ENCODE results near the gene STAU1. TPM values are rescaled to one million over a fixed set of nuclear protein-coding genes. Genes with fewer than 3 reads are reported as not detected.

STAU1 gene, protein sequence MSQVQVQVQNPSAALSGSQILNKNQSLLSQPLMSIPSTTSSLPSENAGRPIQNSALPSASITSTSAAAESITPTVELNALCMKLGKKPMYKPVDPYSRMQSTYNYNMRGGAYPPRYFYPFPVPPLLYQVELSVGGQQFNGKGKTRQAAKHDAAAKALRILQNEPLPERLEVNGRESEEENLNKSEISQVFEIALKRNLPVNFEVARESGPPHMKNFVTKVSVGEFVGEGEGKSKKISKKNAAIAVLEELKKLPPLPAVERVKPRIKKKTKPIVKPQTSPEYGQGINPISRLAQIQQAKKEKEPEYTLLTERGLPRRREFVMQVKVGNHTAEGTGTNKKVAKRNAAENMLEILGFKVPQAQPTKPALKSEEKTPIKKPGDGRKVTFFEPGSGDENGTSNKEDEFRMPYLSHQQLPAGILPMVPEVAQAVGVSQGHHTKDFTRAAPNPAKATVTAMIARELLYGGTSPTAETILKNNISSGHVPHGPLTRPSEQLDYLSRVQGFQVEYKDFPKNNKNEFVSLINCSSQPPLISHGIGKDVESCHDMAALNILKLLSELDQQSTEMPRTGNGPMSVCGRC
- total RNA-seq = 55.8 TPM

DNA sequence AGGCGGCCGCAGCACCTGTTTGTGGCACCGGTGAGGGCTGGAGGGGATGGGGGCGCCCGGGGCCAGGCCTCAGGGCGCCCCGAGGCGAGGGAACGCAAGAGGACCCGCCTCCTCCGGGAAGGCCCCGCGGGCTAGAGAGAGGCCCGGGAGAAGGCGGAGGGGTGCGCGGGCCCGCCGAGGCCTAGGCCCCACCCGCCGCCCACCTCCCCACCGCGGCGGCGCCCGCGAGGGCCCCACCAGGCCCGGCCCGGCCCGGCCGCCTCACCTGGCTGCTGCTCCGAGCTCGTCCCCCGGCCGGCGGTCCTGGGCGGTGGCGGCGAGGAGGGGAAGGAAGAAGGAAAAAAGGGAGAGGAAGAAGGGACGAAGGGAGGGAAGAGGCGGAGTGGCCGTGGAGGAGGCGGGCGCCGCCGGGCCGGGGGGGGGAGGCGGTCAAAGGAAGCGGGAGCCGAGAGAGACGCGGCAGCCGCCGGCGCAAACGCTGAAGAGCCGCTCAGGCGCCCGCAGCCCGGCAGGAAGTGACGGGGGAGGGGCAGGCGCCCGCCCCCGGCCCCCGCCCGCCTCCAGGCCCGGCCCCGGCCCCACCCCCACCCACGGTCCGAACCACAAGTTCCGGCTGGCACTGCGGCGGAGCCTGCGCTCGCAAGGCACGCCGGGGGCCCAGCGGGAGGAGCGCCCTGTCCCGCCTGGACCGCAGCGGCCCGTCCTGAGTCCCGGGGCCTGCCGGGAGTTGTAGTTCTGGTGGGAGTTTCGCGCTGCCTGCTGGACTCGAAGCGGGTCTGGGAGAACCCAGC is at the start of gene STAU1:
Gene STAU1, minus strand, starts transcription at position 484 of the 791 bp plus-strand sequence. CDS start 22,133 bp downstream, outside the sequence.
- peak; percentile 98 for ATAC-seq

DNA sequence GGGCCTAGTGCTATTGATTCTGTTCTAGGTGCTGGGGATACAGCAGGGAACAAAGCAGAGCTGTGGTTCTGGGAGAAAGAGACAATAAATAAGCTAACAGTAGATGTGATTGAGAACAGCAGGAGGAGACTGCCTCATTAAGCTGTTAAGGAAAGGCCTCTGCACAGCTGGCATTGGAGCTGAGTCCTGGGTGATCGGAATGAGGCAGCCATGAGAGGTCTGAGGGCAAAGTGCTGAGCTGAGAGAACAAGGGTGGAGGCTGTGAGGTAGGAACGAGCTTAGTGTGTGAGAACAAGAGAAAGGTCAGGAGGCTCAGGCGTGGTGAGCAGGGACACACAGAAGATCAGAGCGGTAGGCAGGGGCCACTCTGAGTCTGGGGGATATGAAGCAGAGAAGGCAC is 49.4 kb upstream of the STAU1 start:
- no peak for ATAC-seq

DNA sequence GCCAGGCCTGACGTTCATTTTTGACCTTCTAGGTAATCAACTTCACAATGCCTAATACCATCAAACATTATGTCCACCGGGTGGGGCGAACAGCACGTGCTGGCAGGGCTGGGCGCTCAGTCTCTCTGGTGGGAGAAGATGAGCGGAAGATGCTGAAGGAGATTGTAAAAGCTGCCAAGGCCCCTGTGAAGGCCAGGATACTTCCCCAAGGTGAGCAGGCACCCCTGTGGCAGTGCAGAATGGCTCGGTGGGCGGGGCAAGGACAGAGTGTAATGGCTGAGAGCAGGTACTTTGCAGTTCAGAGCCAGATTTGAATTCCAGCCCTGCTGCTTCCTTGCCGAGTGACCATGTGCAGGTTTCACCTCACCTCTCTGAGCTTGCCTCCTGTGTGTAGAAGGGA is 48.2 kb upstream of the STAU1 start:
- ATAC-seq = no peak

DNA sequence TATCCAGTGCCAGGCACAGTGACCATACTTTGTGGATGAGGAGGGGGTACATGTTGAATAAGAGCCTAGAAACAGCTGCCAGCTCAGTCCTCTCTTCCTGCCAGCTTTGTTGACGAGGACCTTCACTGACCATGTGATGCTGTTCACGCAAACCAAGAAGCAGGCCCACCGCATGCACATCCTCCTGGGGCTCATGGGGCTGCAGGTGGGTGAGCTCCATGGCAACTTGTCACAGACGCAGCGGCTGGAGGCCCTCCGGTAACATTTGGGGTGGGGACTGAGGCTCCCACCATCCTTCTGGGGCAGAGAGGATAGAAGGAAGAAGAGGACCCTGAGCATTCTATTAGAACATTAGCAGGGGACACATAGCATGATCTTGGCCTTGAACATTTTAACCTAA is 46.7 kb upstream of the STAU1 start:
- ATAC-seq = no peak

DNA sequence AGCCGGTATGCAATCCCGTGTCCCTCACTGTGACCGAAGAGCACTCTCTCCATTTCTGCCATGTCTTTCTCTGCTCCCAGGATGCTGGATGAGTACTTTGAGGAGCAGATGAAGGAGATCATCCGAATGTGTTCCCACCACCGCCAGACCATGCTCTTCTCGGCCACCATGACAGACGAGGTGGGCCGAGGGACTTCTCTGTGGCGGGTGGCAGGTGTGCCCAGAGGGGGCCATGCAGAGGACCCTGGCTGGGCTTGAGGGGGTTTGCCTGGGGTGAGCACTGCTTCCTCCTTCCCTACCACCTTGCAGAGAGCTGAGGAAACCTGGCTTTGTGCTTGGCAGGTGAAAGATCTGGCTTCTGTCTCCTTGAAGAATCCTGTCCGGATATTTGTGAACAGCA is 45.1 kb upstream of the STAU1 start:
- ATAC-seq = no peak

DNA sequence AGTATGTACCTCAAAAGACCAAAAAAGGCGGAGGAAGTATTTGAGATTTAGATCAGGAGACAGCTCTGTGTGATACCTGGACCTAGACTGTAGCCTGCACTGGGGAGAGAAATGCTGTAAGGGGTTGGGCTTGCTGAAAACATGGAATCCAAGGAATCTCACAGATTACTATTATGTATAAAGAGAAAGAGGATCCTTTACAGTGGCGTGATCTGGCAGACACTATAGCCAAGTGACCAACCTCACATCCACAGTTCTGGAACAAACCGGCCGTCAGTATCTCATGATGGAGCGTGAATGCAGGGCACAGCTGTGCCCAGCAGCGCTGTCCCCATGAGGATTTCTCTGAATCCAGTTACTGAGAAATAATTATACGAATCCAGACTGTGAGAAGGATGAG is 43.3 kb upstream of the STAU1 start:
- ATAC-seq = no peak

DNA sequence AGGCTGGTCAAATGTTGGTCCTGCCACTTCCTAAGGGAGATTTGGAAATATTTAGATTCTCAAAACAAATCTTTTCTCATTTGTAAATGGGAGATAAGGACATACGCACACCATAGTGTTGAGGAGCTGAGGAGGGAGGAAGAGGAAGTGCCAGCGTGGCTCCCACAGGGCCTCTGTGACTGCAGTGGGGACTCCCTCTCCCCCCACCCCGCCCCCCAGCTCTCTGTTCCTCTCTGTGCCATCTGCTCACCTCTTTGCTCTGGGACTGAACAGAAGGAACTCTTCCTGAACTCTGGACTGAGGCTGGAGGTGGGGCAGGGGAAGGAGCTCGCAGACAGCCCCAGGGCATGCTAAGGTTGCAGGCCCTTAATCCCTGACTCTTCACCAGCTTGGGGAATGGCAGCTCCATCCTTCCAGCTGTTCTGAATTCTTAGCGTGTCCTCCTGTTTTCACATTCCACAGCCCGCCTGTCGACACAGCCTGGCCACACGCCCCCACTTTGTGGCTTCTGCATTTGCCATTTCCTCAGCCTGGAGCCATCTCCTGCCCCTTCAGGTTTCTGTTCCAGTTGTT is 42.5 kb upstream of the STAU1 start:
- peak; percentile 35 for ATAC-seq

DNA sequence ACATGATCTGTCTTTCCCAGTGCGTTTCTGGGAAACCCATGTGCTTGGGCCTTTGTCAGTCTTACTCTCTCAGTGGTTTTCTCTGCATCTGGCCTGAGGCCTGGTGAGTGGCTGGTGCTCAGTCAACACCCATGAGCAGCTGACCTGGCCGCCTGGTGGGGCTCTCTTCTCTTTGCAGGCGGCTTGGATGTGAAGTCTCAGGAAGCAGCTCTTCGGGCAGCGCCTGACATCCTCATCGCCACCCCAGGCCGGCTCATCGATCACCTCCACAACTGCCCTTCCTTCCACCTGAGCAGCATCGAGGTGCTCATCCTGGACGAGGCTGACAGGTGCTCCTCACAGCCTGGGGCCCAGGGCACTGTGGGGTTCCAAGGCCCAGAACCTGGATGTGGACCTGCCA is 41.9 kb upstream of the STAU1 start:
- ATAC-seq = no peak

DNA sequence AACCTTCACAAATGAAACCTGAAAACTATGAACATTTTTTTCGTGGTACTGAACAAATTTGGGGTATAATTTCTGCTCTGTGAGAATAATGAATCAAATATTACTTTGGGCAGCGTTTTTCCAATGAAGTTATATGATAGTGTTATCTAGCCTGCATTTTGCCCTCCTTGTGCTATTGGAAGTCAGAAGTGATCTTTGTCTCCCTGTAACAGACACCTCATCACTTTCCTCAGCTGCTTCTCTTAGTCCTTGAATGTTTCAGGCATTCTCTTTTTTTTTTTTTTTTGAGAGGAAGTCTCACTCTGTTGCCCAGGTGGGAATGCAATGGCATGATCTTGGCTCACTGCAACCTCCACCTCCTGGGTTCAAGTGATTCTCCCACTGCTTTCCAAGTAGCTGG is 41.2 kb upstream of the STAU1 start:
- ATAC-seq = no peak

DNA sequence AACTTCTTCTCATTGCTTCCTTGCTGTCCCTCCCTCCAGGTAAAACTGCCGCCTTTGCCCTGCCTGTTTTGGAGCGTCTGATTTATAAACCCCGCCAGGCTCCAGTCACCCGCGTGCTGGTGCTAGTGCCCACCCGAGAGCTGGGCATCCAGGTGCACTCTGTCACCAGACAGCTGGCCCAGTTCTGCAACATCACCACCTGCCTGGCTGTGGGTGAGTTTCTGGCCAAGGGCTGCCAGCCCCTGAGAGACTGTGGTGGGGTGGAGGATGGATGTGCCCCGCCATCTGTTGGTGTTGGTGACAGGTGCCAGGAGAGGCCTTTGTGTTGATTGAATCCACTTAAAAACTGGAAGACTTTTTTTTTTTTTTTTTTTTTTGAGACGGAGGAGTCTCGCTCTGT is 40.5 kb upstream of the STAU1 start:
- ATAC-seq = no peak

DNA sequence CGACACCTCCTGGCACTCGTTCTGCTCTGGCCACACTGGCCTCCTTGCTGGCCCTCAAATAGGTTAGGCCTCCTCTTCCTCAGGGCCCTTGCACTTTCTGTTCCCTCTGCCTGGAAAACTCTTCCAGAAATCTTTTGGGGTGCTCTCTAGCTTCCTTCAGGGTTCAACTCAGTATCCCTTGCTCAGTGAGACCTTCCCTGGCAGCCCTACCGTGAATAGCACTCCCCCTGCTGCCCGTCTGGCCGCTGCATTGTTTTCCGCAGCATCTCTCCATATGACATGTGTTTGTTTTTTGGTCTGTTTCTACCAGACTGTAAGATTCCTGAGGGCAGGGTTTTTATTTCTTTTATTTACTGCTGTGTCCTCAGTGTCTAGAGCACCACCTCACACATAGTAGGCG is 37.8 kb upstream of the STAU1 start:
- ATAC-seq = no peak

DNA sequence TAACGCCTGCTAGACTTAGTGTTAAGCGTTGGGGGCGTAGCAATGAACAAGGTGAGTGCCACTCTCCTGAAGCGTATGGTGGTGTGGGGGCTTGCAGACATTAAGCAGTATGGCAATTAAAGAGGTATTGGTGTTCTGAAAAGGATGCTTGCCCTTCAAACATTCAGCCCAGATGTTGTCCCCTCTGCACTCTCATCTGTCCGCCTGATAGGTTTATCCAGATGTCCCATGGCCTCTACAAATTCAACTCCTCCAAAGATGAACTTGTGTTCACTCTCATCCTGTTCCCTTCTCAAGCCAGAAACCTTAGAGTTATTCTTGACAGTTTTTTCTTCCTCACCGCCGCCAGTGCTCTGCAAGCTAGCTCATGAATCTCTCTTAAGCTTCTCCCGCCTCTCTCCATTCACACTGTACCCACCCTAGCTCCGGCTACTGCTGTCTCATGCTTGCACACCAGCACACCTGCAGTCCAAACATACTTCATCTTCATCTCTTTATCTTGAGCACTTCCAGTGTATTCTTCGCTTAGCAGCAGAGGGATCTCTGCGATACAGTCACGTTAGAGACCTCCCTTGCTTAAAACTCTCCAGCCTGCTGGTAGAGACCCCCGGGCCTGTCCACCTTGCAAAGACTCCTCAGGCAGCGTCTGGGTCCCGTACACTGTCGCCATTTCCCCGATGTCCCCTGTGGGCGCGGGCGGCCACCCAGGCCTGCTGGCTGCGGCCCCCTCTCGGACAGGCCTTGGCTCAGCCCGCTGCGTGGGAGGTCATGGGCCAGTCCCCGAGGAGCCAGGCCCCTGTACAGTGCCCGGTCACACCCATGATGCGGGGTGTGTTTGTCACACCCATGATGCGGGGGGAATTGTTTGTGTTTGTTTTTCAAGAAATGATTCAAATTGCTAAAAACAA is 32.0 kb upstream of the STAU1 start:
- ATAC-seq = no peak

DNA sequence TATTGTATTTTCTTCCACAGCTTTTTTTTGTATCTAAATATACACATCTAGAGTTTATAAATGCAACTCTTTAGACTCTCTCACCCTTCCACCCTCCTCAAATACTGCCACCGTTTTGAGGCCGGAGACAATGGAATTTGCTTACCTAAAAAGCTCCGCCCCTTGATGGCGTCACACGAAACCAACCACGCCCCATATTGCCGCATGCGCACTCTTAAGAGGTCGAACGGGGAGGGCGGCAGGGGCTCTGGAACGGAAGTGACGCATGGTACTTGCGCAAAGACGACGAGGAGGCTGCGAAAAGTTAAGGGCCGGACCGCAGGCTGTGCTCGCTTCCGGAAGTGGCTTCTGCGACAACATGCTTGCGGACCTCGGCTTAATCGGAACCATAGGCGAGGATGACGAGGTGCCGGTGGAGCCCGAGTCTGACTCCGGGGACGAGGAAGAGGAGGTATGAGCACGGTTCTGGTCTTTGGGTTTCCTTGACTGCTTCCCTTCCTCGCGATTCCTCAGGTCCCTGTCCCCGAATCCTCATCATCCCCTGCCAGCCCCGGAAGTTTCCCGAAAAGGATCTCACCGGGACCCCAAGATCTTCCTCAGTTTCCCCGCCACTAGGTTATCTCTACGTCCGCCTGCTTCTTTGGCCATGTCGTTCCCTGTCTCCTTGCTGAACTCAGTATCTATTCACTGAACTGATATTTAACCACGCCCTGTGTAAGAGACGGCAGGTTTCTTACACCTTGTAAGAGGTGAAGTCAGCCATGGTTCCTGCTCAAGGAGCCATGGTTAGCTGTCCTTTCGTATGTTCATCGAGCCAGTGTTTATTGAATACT is 31.2 kb upstream of the STAU1 start, which contains the start of gene DDX27:
Gene DDX27, plus strand, starts transcription at position 326 of the 833 bp plus-strand sequence. Its CDS starts 33 bp downstream, at position 359.
- peak; percentile 96 for ATAC-seq

DNA sequence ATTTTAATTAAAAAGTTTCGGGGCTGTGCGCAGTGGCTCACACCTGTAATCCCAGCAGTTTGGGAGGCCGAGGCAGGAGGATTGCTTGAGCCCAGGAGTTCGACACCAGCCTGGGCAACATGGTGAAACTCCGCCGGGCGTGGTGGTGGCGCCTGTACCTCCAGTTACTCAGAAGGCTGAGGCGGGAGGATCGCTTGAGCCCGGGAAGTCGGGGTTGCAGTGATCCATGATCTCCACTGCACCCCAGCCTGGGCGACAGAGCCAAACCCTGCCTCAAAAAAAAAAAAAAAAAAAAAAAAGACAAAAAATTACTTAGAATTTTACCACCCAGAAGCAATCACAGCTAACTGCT is 30.6 kb upstream of the STAU1 start:
- peak; percentile 20 for ATAC-seq

DNA sequence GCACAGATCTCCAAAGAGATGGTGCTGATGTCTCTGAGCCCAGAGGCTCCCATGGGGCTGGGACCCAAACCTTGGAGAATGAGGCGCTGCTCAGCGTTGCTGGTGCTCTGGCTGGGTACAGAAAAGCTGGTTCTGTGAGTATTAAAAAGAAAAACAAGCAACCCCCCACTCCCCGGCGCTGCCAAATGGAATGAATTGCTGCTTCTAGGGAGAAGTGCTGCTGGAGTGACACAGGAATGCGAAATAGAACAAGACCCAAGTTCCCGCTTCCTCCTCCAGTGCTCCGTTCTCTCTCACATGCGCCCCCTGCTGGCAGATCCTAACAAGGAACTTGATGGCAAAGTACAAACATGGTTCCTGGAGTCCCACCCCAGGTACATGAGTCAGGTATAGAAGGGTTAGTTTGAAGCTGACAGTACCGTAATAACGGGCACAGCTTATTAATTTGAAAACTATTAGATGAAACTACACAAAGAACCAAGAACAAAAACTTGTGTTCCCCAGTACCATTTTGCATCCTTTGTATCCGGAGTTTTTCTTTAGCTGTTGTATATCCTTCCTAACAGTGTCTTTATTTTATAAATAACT is 29.0 kb upstream of the STAU1 start:
- ATAC-seq = peak; percentile 74

DNA sequence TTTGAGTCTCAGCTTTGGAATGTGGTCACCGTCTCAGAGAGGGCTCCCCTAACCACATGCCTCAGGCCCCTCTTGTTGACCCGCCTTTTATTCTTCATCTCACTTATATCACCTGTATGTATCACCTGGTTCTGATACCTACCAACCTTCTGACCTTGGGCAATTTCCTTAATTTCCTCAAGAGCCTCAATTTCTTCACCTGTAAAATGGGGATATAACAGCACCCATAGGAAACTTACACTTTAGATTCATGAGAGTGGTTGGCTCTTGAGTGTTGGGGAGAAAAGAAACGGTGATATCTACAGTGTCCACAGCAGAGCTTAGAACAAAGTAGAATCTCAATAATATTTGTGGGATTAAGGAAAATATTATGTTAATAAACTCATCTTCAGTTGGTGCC is 27.1 kb upstream of the STAU1 start:
- ATAC-seq = no peak

DNA sequence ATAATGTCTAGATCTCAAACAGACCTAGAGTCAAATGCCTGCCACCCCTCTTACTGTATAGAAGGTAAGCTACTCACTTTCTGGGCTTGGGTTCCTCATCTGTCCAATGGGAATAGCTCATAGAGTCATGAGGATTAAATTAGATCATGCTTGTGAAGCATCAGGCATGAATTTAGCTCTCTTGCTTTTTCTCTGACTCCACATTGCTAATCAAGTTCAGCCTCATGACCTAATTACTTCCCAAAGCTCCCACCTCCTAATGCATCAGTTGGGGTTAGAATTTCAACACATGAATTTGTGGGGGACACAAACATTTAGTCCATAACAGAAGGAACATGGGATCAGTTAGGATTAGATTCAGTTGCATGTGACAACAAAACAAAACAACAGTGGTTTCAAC is 26.4 kb upstream of the STAU1 start:
- ATAC-seq = no peak

DNA sequence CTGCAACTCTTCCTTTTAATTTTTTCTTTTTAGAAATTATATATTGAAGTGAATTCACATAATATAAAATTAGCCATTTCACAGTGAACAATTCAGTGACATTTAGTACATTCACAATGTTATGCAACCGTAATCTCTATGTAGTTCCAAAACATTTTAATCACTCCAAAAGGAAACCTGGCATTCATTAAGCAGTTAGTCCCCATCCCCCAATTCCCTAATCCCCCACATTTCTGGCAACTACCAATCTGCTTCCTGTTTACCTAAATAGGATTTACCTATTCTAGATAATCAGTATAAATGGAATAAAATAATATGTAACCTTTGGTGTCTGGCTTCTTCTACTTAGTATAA is 22.6 kb upstream of the STAU1 start:
- no peak for ATAC-seq

DNA sequence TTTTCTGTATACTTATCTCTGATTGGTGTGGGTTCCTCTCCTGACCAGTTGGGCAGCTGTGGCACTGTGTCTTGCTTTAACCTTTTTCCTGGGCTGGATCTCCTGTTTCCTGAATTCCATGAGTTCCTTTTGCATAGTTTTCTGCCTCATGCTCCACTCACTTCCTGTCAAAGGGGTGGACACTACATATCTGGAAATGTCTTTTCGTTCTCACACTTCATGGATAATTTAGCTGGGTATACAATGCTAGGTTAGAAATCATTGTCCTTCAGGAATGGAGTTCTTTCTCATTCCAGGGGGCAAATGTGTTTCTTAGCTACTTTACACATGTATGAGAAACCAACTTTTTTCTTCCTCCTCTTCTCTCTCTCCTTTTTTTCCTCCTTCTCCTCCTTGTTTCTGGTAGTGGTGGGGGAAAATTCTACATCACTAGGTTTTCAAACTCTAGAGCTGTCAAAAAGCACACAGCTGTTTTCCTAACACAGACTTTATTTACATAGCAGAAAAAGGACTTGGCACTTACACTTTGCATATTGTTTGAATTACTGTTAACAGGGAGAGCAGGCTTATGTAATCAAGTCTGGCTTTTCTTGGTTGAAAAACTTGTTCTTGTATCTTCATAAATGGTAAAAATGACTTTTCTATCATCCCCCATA is 22.1 kb upstream of the STAU1 start:
- ATAC-seq = no peak

DNA sequence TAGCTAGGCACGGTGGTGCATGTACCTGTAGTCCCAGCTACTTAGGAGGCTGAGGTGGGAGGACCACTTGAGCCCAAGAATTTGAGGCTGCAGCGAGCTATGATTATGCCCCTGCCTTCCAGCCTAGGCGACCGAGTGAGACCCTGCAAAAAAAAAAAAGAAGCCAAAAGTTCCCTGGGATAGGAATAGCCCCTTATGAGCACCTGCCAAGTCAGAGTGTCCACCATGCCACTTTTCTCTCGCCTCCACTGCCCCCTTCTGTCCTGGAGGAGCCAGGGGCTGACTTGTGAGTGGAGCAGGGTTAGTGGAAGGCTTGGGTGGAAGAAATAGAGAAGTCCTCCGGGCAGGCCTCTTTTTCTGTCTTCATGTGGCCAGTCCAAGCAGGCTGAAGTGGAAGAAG is 18.9 kb upstream of the STAU1 start:
- ATAC-seq = no peak

Measured in esophagus mucosa (tissue), 1 donor.